22Rv1 (cell line): ENCODE data around the gene AS3MT.

Experiments
- H3K27ac ChIP-seq: fragments of 450-650 bp; 2 replicates; pipeline ENCODE4 v1.5.1; 2017
- ZFX ChIP-seq: fragments of 450-650 bp; IDR thresholded peaks from 2 replicates; pipeline ENCODE4 v1.6.1; 2017; ENCODE audit warnings: antibody characterized with exemption, borderline replicate concordance
- TF ChIP-seq, protein P1 (sequence below): fragments of 450-650 bp; IDR thresholded peaks from 2 replicates; pipeline ENCODE4 v1.5.1; 2017; ENCODE audit warnings: mild to moderate bottlenecking

Gene AS3MT

DNA sequence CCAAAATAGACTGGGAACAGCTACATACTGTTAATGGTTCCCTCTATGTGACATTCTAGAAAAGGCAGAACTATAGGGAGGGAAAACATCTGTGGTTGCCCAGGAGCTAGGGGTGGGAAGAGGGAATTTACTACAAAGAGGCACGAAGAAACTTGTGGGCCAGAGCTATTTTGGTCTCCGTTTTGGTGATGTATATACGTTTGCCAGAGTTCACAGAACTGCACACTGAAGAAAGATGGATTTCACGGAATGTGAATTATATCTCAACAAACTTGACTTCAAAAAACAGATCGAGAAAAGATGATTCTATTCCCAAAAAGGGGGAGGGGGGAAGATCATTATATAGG, 386 bp upstream of the AS3MT start:
- TF ChIP-seq, protein P1, sequence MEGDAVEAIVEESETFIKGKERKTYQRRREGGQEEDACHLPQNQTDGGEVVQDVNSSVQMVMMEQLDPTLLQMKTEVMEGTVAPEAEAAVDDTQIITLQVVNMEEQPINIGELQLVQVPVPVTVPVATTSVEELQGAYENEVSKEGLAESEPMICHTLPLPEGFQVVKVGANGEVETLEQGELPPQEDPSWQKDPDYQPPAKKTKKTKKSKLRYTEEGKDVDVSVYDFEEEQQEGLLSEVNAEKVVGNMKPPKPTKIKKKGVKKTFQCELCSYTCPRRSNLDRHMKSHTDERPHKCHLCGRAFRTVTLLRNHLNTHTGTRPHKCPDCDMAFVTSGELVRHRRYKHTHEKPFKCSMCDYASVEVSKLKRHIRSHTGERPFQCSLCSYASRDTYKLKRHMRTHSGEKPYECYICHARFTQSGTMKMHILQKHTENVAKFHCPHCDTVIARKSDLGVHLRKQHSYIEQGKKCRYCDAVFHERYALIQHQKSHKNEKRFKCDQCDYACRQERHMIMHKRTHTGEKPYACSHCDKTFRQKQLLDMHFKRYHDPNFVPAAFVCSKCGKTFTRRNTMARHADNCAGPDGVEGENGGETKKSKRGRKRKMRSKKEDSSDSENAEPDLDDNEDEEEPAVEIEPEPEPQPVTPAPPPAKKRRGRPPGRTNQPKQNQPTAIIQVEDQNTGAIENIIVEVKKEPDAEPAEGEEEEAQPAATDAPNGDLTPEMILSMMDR, result no peak
- no peak for TF ChIP-seq ZFX
- H3K27ac ChIP-seq, result no peak overlapping the region

DNA sequence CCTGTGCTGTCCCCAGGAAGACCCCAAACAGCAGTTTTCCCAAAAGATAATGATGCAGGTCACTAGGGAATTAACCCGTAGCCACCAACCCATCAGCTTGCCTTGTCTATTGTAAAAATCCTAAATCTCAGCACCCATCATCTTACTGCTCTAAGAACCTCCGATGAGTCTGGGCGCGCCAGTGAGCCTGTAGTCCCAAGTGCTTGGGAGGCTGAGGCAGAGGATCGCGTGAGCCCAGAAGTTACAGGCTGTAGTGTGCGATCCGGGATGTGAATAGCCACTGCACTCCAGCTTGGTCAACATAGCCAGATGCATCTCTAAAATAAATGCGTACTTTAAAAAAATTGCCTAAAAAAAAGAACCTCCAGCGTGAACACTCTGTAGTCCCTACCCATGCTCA, 951 bp downstream of the AS3MT start:
- TF ChIP-seq, protein P1, result no peak
- no peak for TF ChIP-seq ZFX
- no peak overlapping the region for H3K27ac ChIP-seq

DNA sequence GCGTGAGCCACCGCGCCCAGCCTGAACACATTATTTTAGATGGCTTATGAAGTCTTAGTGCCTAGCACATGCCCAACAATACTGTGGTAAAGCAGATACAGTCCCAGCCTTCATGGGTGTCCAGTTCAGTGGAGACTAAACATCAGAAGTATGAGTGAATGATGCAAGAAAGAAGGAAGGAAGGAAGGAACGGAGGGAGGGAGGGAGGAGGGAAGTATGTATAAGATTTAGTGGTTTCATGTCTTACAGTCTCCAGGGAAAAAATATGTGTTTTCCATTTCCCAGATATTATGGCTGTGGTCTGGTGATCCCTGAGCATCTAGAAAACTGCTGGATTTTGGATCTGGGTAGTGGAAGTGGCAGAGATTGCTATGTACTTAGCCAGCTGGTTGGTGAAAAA, 2.9 kb downstream of the AS3MT start:
- no peak for TF ChIP-seq ZFX
- TF ChIP-seq, protein P1, result no peak
- H3K27ac ChIP-seq, result no peak overlapping the region

DNA sequence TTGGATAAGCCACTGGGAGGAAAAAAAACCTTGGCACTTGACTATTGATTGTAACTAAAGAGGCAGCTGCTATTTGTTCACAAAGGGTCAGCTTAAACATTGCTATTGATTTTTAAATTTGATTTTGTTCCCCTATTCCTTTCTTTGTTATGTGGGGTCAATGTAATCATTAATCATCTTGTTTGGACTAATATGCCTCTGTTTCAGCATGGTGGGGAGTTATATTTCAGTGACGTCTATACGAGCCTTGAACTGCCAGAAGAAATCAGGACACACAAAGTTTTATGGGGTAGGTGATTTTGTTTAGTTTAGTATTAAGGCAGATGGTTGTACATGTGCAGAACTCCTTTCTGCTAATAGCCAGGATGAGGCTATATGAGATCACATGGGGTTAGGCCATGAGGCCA, 7.5 kb downstream of the AS3MT start:
- no peak overlapping the region for H3K27ac ChIP-seq
- TF ChIP-seq, protein P1, result no peak
- no peak for TF ChIP-seq ZFX

DNA sequence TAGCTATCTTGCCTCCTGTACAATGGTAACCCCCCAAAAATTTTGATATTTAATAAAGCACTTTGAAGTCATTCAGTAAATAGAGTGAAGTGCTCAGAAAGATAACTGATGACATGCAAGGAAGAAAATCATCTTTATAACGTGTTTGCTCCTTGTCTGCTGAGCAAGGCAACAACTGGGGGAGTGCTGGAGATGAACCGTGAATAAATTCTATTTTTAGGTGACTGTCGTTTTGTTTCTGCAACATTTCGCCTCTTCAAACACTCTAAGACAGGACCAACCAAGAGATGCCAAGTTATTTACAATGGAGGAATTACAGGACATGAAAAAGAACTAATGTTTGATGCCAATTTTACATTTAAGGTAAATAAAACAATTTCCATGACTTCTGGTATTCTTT, 9.4 kb downstream of the AS3MT start:
- TF ChIP-seq, protein P1, result no peak
- no peak for TF ChIP-seq ZFX
- no peak overlapping the region for H3K27ac ChIP-seq

DNA sequence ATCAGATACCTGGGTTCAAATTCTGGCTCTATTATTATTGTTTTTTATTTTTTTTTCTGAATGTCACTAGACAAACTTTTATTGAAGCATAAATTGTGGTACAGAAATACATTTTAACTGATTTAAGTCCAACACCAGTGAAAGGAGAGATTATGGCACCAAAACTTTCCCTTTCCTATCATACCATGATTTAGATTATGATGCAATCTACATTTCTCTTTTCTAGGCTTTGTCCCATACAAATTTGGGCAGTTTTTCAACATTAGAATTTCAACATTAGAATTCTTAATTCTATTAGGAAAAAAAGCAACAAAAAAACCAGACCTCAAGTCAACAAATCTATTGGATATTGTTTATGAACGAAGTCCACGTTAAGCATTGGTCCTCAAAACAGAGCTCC, 11.0 kb downstream of the AS3MT start:
- TF ChIP-seq, protein P1, result no peak
- TF ChIP-seq ZFX, result no peak
- H3K27ac ChIP-seq, result no peak overlapping the region

DNA sequence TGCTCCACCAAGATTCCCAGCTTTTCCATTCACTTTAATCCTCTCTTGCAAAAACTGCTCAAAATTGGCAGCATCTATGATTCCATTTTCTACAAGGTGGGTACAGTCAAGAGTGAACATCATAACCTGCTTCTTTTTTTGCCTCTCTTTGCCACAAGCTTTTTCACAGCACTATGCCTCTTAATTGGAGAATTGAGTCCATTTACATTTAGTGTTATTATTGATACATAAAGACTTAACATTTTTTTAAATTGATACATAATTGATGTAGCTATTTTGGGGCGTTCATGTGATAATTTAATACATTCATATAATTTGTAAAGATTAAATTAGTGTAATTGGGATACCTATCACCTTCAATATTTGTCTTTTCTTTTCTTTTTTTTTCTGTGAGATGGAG, 18.8 kb downstream of the AS3MT start:
- TF ChIP-seq, protein P1, result no peak
- no peak for TF ChIP-seq ZFX
- no peak overlapping the region for H3K27ac ChIP-seq
